B cell (primary cell): ENCODE results near the gene TAF4. TPM values are rescaled to one million over a fixed set of nuclear protein-coding genes. Genes with fewer than 3 reads are reported as not detected.

ENCODE experiments used
- ATAC-seq: fragments of 200-7000 bp; cut with Tn5 transposase; one replicate; pipeline ENCODE4 v1.10.0; 2021; ENCODE audit warnings: low read depth, mild to moderate bottlenecking, moderate number of reproducible peaks, moderate library complexity
- CTCF ChIA-PET: fragments of 350-600 bp; sonication (Branson Sonifier 250); formaldehyde crosslinking; loops from one replicate; lab custom pipeline; 2021; ENCODE audit warnings: antibody characterized with exemption, inconsistent platforms; lab: Charles Lee
- POLR2A ChIA-PET: fragments of 350-600 bp; sonication (Branson Sonifier 250); formaldehyde crosslinking; loops from one replicate; lab custom pipeline; 2021; ENCODE audit warnings: antibody characterized with exemption; lab: Charles Lee
- DNase-seq: peaks from one replicate; pipeline ENCODE4 v3.0.0; 2013
- H2AFZ ChIP-seq: 2 replicates; pipeline ENCODE4 v1.6.1; 2012; ENCODE audit warnings: mild to moderate bottlenecking, low read depth, low read length; ENCODE audit not compliant: insufficient read depth, poor library complexity, severe bottlenecking
- H3K27ac ChIP-seq, 2 donors: 1 replicate in 1 of 2; 2 replicates in 1 of 2; pipeline ENCODE4 v1.5.1; 2012 to 2013; ENCODE audit warnings: low read length in 2 of 2, mild to moderate bottlenecking in 2 of 2, moderate library complexity in 1 of 2
- H3K27me3 ChIP-seq, 4 experiments: fragments of 200-600 bp in 1 of 4; sonication (generic) in 1 of 4; replicated peaks in 1 of 4; 1 replicate in 2 of 4; 2 replicates in 2 of 4; pipeline versions ENCODE4 v1.6.1 to v1.7.0; 2013 to 2016; ENCODE audit warnings: low read length in 3 of 4, mild to moderate bottlenecking in 2 of 4, mixed read lengths in 1 of 4, moderate library complexity in 1 of 4; ENCODE audit not compliant: insufficient read depth in 4 of 4, control insufficient read depth in 3 of 4; ENCODE audit errors: control extremely low read depth in 1 of 4
- H3K36me3 ChIP-seq, 2 experiments: replicated peaks in 1 of 2; 1 replicate in 1 of 2; 2 replicates in 1 of 2; pipeline versions ENCODE4 v1.6.1 to v1.7.1; 2013; ENCODE audit warnings: low read length in 1 of 2; ENCODE audit not compliant: insufficient read depth in 2 of 2, control insufficient read depth in 1 of 2; ENCODE audit errors: control extremely low read depth in 1 of 2, extremely low read depth in 1 of 2
- H3K4me1 ChIP-seq, 2 donors: fragments of 200-600 bp in 1 of 2; sonication (generic) in 1 of 2; 1 replicate in 1 of 2; 2 replicates in 1 of 2; pipeline versions ENCODE4 v1.5.1 to v1.6.1; 2013 to 2017; ENCODE audit warnings: low read length in 2 of 2; ENCODE audit not compliant: control insufficient read depth in 2 of 2, insufficient read depth in 2 of 2
- H3K4me2 ChIP-seq: replicated peaks from 2 replicates; pipeline ENCODE3; 2012; ENCODE audit warnings: mild to moderate bottlenecking, low read depth, low read length; ENCODE audit not compliant: poor library complexity, severe bottlenecking
- H3K4me3 ChIP-seq, 5 experiments: fragments of 200-600 bp in 1 of 5; sonication (generic) in 1 of 5; 1 replicate in 3 of 5; 2 replicates in 2 of 5; pipeline versions ENCODE4 v1.5.1 to v1.7.0; 2011 to 2016; ENCODE audit warnings: low read length in 4 of 5, mild to moderate bottlenecking in 4 of 5, low read depth in 2 of 5, control low read depth in 1 of 5, moderate library complexity in 1 of 5; ENCODE audit not compliant: insufficient read depth in 1 of 5; ENCODE audit errors: control extremely low read depth in 1 of 5, extremely low read depth in 1 of 5
- H3K79me2 ChIP-seq: fragments of 200-600 bp; sonication (generic); one replicate; pipeline ENCODE4 v1.6.0; 2016; ENCODE audit warnings: low read length; ENCODE audit not compliant: control insufficient read depth, insufficient read depth
- H3K9ac ChIP-seq: fragments of 200-600 bp; sonication (generic); 2 replicates; pipeline ENCODE4 v1.6.1; 2017; ENCODE audit warnings: mild to moderate bottlenecking, low read length, moderate library complexity
- H3K9me3 ChIP-seq, 3 donors: one replicate each; pipeline versions ENCODE4 v1.6.1 to v1.7.1; 2013; ENCODE audit warnings: low read length in 2 of 3; ENCODE audit not compliant: control insufficient read depth in 2 of 3, insufficient read depth in 1 of 3; ENCODE audit errors: control extremely low read depth in 1 of 3
- H4K20me1 ChIP-seq: 2 replicates; pipeline ENCODE4 v1.6.0; 2012; ENCODE audit warnings: mild to moderate bottlenecking, low read length; ENCODE audit not compliant: insufficient read depth, control insufficient read depth, poor library complexity, severe bottlenecking
- H3K27ac Mint-ChIP-seq: one replicate; pipeline ENCODE4 v1.8.0; 2021; ENCODE audit warnings: mixed read lengths
- H3K27me3 Mint-ChIP-seq: one replicate; pipeline ENCODE4 v1.8.0; 2021; ENCODE audit warnings: mixed read lengths
- H3K4me1 Mint-ChIP-seq: one replicate; pipeline ENCODE4 v1.8.0; 2021; ENCODE audit warnings: mixed read lengths
- H3K4me3 Mint-ChIP-seq: one replicate; pipeline ENCODE4 v1.8.0; 2021; ENCODE audit warnings: mixed read lengths
- H3K9me3 Mint-ChIP-seq: one replicate; pipeline ENCODE4 v1.8.0; 2022; ENCODE audit warnings: mixed read lengths; ENCODE audit not compliant: insufficient read depth
- EZH2 ChIP-seq: IDR thresholded peaks from 2 replicates; pipeline ENCODE4 v1.6.1; 2012; ENCODE audit warnings: borderline replicate concordance, low read depth, mild to moderate bottlenecking, moderate library complexity, low read length; ENCODE audit not compliant: insufficient read depth, poor library complexity, severe bottlenecking
- WGBS: methylation state at CpG from one replicate; pipeline ENCODE4 v1.1.5; 2013; ENCODE audit warnings: missing lambda C conversion rate; ENCODE audit not compliant: insufficient coverage; 5-methylcytosine and 5-hydroxymethylcytosine counted together
- intact Hi-C: fragments of 100-400 bp; cut with micrococcal nuclease; formaldehyde crosslinking; loops from one replicate; pipeline ENCODE4 v1.10.0; 2022
- polyA plus RNA-seq: library from polyadenylated mRNA; depleted of rRNA; stranded (reverse); fragments of >200 nt; gene quantifications from 2 replicates; pipeline ENCODE4 v1.2.3, GENCODE V29; 2012
- total RNA-seq, 2 donors: library from RNA; stranded (reverse); fragments of 120-200 nt in 1 of 2; gene quantifications; 1 replicate in 1 of 2; 2 replicates in 1 of 2; pipeline versions ENCODE4 v1.2.3 to v1.2.4, GENCODE V29; 2013 to 2022
- TF ChIP-seq, protein P1 (sequence below): fragments of 200-600 bp; IDR thresholded peaks from one replicate; pipeline ENCODE4 v1.8.0; 2022; ENCODE audit warnings: antibody characterized with exemption, mild to moderate bottlenecking

Gene TAF4
- total and polyA plus RNA-seq, 2 donors (not counting 1 experiment from before 2014, with no cell fraction given) = 13.9 to 39.5 TPM

DNA sequence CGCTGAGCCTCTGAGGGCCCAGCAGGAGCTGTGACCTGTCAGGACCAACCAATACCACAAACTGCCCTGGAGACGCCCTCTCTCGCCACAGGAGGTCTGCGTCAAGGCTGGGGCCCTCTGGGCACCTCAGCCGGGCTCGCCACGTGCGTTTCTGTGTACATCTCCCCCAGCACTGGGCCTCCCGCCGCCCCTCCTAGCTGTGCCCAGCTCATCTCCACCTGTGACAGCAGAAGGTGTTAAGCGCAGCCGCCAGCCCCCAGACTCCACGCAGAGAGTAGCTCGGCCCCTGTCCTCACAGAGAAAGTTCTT is 91.4 kb downstream of the TAF4 start:
- TF ChIP-seq, protein P1, sequence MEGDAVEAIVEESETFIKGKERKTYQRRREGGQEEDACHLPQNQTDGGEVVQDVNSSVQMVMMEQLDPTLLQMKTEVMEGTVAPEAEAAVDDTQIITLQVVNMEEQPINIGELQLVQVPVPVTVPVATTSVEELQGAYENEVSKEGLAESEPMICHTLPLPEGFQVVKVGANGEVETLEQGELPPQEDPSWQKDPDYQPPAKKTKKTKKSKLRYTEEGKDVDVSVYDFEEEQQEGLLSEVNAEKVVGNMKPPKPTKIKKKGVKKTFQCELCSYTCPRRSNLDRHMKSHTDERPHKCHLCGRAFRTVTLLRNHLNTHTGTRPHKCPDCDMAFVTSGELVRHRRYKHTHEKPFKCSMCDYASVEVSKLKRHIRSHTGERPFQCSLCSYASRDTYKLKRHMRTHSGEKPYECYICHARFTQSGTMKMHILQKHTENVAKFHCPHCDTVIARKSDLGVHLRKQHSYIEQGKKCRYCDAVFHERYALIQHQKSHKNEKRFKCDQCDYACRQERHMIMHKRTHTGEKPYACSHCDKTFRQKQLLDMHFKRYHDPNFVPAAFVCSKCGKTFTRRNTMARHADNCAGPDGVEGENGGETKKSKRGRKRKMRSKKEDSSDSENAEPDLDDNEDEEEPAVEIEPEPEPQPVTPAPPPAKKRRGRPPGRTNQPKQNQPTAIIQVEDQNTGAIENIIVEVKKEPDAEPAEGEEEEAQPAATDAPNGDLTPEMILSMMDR = no peak
- no peak for TF ChIP-seq EZH2
- H3K4me3 Mint-ChIP-seq = no peak overlapping the region
- H3K27me3 Mint-ChIP-seq = no peaks in the 10 kb centered on the region
- 97% methylated on average over 14 of the region's 14 CpGs for WGBS
- ChIA-PET CTCF (no interaction called here), POLR2A (no interaction called here)
- no peaks in the 10 kb centered on the region for H3K9me3 Mint-ChIP-seq
- peaks cover 9% of the 10 kb centered on the region for H4K20me1 ChIP-seq
- H3K27ac ChIP-seq = no peak overlapping the region
- H3K27me3 ChIP-seq = no peaks in the 10 kb centered on the region
- H3K79me2 ChIP-seq = peaks cover 14% of the 10 kb centered on the region
- intact Hi-C loops = no loop called here
- H3K4me3 ChIP-seq = no peak overlapping the region
- H3K9ac ChIP-seq = no peak overlapping the region
- no peak overlapping the region for H2AFZ ChIP-seq
- ATAC-seq (no peak), DNase-seq (no peak)
- H3K9me3 ChIP-seq = no peaks in the 10 kb centered on the region
- no peaks in the 10 kb centered on the region for H3K4me1 ChIP-seq
- no peaks in the 10 kb centered on the region for H3K4me1 Mint-ChIP-seq
- no peak overlapping the region for H3K4me2 ChIP-seq
- H3K36me3 ChIP-seq = peaks cover 3 to 35% of the 10 kb centered on the region in 2 experiments
- H3K27ac Mint-ChIP-seq = no peak overlapping the region

DNA sequence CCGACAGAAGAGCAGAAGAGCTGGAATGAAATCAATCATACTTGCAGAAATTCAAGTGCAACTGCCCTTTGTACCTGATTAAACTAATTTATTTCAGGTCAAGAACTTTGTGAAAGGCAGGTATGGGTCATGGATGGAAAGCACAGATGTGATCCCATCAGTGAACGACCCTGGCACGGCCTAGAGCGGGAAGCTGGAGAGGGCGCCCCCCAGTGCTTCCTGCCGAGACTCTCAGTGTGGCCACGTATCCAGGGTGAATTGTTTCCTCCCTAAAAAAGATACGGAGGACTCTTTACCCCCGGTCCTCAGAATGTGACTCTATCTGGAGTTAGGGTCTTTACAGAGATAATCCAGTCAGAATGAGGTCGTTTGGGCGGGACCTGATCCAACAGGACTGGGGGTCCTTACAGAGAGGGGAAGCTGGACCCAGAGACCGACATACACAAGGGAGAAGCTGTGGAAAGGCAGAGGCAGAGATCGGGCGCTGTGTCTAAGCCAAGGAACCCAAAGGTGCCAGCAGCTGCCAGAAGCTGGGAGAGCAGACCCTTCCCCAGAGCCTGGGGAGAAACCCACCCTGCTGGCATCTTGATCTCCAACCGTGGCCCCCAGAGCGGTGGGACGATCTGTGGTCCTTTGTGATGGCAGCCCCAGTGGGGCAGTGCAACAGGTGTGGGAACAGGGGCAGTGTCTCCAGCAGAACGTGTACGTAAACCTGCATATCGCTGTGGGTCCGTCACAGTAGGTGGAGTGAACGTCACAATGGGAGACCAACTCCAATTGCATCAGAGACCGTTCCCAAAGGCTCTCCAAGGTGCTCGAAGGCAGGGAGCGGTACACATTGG is 91.9 kb downstream of the TAF4 start:
- Histone ChIP-seq H3K36me3 (peaks cover 3 to 35% of the 10 kb centered on the region in 2 experiments), H3K4me2 (no peak overlapping the region), H3K9ac (no peak overlapping the region), H3K79me2 (peaks cover 14% of the 10 kb centered on the region), H3K27me3 (no peaks in the 10 kb centered on the region), H2AFZ (no peak overlapping the region), H3K4me3 (no peak overlapping the region), H3K27ac (no peak overlapping the region), H4K20me1 (peaks cover 9% of the 10 kb centered on the region), H3K9me3 (no peaks in the 10 kb centered on the region), H3K4me1 (no peaks in the 10 kb centered on the region)
- intact Hi-C loops = no loop called here
- no peak overlapping the region for H3K4me3 Mint-ChIP-seq
- no peak overlapping the region for H3K27ac Mint-ChIP-seq
- POLR2A ChIA-PET = no interaction called here
- H3K9me3 Mint-ChIP-seq = no peaks in the 10 kb centered on the region
- no peaks in the 10 kb centered on the region for H3K27me3 Mint-ChIP-seq
- no peaks in the 10 kb centered on the region for H3K4me1 Mint-ChIP-seq
- 98% methylated on average over 23 of the region's 25 CpGs for WGBS
- ATAC-seq (no peak), DNase-seq (no peak)
- TF ChIP-seq EZH2 = no peak
- CTCF ChIA-PET = no interaction called here
